Measurements from ENCODE around the gene TTC7B. TPM values are rescaled to one million over a fixed set of nuclear protein-coding genes. Genes with fewer than 3 reads are reported as not detected.

Gene TTC7B
- total and polyA plus RNA-seq, 2 donors (not counting 3 experiments of a cell fraction or from before 2014, with no cell fraction given) = 46.8 to 76.5 TPM

DNA sequence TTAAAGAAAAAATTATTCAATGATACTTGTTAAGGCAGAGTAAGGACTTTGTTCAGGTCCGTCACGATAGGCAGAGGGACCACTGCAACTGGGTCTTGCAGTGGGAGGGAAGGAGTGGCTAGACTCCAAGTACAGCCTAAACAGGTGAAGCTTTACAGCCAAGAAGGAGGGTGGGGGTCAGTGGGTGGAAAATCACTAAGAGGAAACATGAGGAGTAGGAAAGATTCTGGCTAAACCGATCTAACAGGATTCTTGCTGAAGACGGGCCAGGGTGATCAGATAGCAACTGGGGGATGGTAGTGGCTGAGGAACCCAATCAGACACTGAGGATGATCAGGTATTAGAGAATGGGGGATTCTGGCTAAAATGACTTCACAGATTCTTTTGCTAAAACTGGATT lies 100.2 kb downstream of the TTC7B start:
- Histone ChIP-seq H2AFZ (ENCODE audit: low read depth, low read length) (no peak overlapping the region), H3K27ac (ENCODE audit: insufficient read depth, low read depth, low read length) (no peak overlapping the region), H3K36me3 (ENCODE audit: control insufficient read depth in 2 of 2, extremely low read depth in 1 of 2, insufficient read depth in 2 of 2, low read length in 2 of 2) (no peaks in the 10 kb centered on the region), H3K9me1 (replicated peaks; ENCODE audit: control insufficient read depth, extremely low read depth, insufficient read depth, low read length) (no peaks in the 10 kb centered on the region), H4K20me1 (replicated peaks; ENCODE audit: control insufficient read depth, extremely low read depth, insufficient read depth, low read length) (no peaks in the 10 kb centered on the region), H3K4me1 (ENCODE audit: control insufficient read depth, extremely low read depth, insufficient read depth, low read length) (no peaks in the 10 kb centered on the region), H3K4me3 (replicated peaks in 1 of 3; ENCODE audit: insufficient read depth in 1 of 3, low read depth in 1 of 3, low read length in 3 of 3) (no peak overlapping the region), H3K9ac (replicated peaks; ENCODE audit: extremely low read depth, insufficient read depth, low read length) (no peak overlapping the region), H3K9me3 (replicated peaks; ENCODE audit: control insufficient read depth, insufficient read depth, low read length) (no peaks in the 10 kb centered on the region), H3K4me2 (ENCODE audit: insufficient read depth, low read length) (no peak overlapping the region), H3K27me3 (ENCODE audit: control insufficient read depth in 2 of 2, insufficient read depth in 2 of 2, low read length in 2 of 2) (no peaks in the 10 kb centered on the region), H3K79me2 (ENCODE audit: control insufficient read depth, insufficient read depth, low read length) (no peaks in the 10 kb centered on the region)
- ChIA-PET CTCF (interaction anchor here (0.9 to 1.6 kb wide), 3 partner anchors 28 to 72 kb away, joined by 3 to 5 read pairs (median 3); no protein-coding TSS in a partner anchor), POLR2A (no interaction called here)
- dilution Hi-C loops (cut with MboI; ENCODE audit: extremely low pct_ligation_motif_present, low sequenced_read_pairs) (no loop called here), intact Hi-C loops (cut with micrococcal nuclease) (no loop called here)
- no peak for FAIRE-seq
- BruUV-seq (replicated peaks) = no TSS peak
- no peak for DNase-seq (ENCODE audit: low read depth, low spot score)
- no peak for TF ChIP-seq GATA2 (IDR thresholded peaks at IDR 0.05; ENCODE audit: insufficient read depth, insufficient read length, low read depth, low read length)
- TF ChIP-seq POLR2A (IDR thresholded peaks at IDR 0.05; ENCODE audit: low read depth, low read length) = no peak
- no peak for TF ChIP-seq MYC (IDR thresholded peaks at IDR 0.05; ENCODE audit: low read depth, low read length)
- TF ChIP-seq JUN (IDR thresholded peaks at IDR 0.05; ENCODE audit: borderline replicate concordance, insufficient read depth, insufficient read length, low read depth) = no peak
- TF ChIP-seq POLR2AphosphoS5 (IDR thresholded peaks at IDR 0.05; ENCODE audit: insufficient read depth, low read depth, low read length) = no peak
- TF ChIP-seq, protein P1, sequence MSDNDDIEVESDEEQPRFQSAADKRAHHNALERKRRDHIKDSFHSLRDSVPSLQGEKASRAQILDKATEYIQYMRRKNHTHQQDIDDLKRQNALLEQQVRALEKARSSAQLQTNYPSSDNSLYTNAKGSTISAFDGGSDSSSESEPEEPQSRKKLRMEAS (IDR thresholded peaks at IDR 0.05; ENCODE audit: insufficient read depth, insufficient read length) = no peak
- TF ChIP-seq CTCF (IDR thresholded peaks at IDR 0.05; ENCODE audit: extremely low read depth in 1 of 2, insufficient read depth in 1 of 2, low read depth in 1 of 2, low read length in 2 of 2) = no peak
- no peak for TF ChIP-seq EZH2 (IDR thresholded peaks at IDR 0.05; ENCODE audit: borderline replicate concordance, low read depth, low read length, severe bottlenecking)
- TF ChIP-seq FOS (IDR thresholded peaks at IDR 0.05; ENCODE audit: borderline replicate concordance, insufficient read depth, low read length) = no peak

Measured in endothelial cell of umbilical vein (primary cell).